T-helper 1 cell treated with Interleukin-12 subunit alpha and Interleukin-12 subunit beta and Interleukin-4 antibody, amounts not matched to agents 30 ng/mL and 1 ng/mL, for 36 hours (primary cell): ENCODE data around the gene EML4. TPM values are rescaled to one million over a fixed set of nuclear protein-coding genes. Genes with fewer than 3 reads are reported as not detected.

Experiments used
- intact Hi-C: fragments of 100-400 bp; cut with micrococcal nuclease; formaldehyde crosslinking; loops from one replicate; pipeline ENCODE4 v1.15.1; 2024
- total RNA-seq: library from RNA; stranded (reverse); gene quantifications from 2 replicates; pipeline ENCODE4 v1.2.3, GENCODE V29; 2022

The EML4 gene
- total RNA-seq, 1 donor from 2014 or later: 108 TPM

- intact Hi-C loops: no loop called here
Measured at GRCh38 chr2:42220566-42220965, 51.4 kb downstream of the EML4 start.

- intact Hi-C loops: no loop called here
Measured at GRCh38 chr2:42223067-42223854, 54.1 kb downstream of the EML4 start.

- intact Hi-C loops: no loop called here
Measured at GRCh38 chr2:42223855-42224268, 54.7 kb downstream of the EML4 start.

- intact Hi-C loops: no loop called here
Measured at GRCh38 chr2:42224422-42225067, 55.4 kb downstream of the EML4 start.

- intact Hi-C loops: no loop called here
Measured at GRCh38 chr2:42225573-42225972, 56.4 kb downstream of the EML4 start.

- intact Hi-C loops: no loop called here
Measured at GRCh38 chr2:42227491-42227890, 58.3 kb downstream of the EML4 start.

GRCh38 chr2:42228101-42228500, 58.9 kb downstream of the EML4 start:
- intact Hi-C loops: no loop called here

- intact Hi-C loops: no loop called here
Measured at GRCh38 chr2:42229949-42230348, 60.8 kb downstream of the EML4 start.

GRCh38 chr2:42230891-42231290, 61.7 kb downstream of the EML4 start:
- intact Hi-C loops: no loop called here

- intact Hi-C loops: no loop called here
Measured at GRCh38 chr2:42232024-42232423, 62.9 kb downstream of the EML4 start.

GRCh38 chr2:42233976-42234441, 64.9 kb downstream of the EML4 start:
- intact Hi-C loops: no loop called here

- intact Hi-C loops: no loop called here
Measured at GRCh38 chr2:42236911-42237310, 67.8 kb downstream of the EML4 start.

- intact Hi-C loops: loop anchor here (1.0 kb wide), 1 partner anchor 142 kb away; no protein-coding TSS in a partner anchor
Measured at GRCh38 chr2:42238644-42239288, 69.6 kb downstream of the EML4 start.

- intact Hi-C loops: no loop called here
Measured at GRCh38 chr2:42239289-42239661, 70.1 kb downstream of the EML4 start.

GRCh38 chr2:42239811-42240210, 70.7 kb downstream of the EML4 start:
- intact Hi-C loops: no loop called here

GRCh38 chr2:42241517-42241916, 72.4 kb downstream of the EML4 start:
- intact Hi-C loops: no loop called here

- intact Hi-C loops: no loop called here
Measured at GRCh38 chr2:42243297-42243696, 74.1 kb downstream of the EML4 start.

- intact Hi-C loops: no loop called here
Measured at GRCh38 chr2:42244520-42244919, 75.4 kb downstream of the EML4 start.

- intact Hi-C loops: loop anchor here (5.0 kb wide), 1 partner anchor 53 kb away; no protein-coding TSS in a partner anchor
Measured at GRCh38 chr2:42245396-42245795, 76.2 kb downstream of the EML4 start.

GRCh38 chr2:42246562-42246961, 77.4 kb downstream of the EML4 start:
- intact Hi-C loops: loop anchor here (5.0 kb wide), 1 partner anchor 54 kb away; no protein-coding TSS in a partner anchor

- intact Hi-C loops: loop anchor here (5.0 kb wide), 1 partner anchor 57 kb away; no protein-coding TSS in a partner anchor
Measured at GRCh38 chr2:42248846-42249245, 79.7 kb downstream of the EML4 start.

GRCh38 chr2:42249284-42249683, 80.1 kb downstream of the EML4 start:
- intact Hi-C loops: loop anchor here (5.0 kb wide), 1 partner anchor 57 kb away; no protein-coding TSS in a partner anchor
